ENCODE data around the gene CHRND. TPM values are rescaled to one million over a fixed set of nuclear protein-coding genes. Genes with fewer than 3 reads are reported as not detected.

CHRND gene
- total and polyA plus RNA-seq, 2 experiments from 2014 or later: 0.10 to 0.11 TPM

GRCh38 chr2:232523402-232523681, 2.6 kb upstream of the CHRND start:
- H3K4me2 ChIP-seq: peak overlapping the region; percentile 86
- Mint-ChIP-seq H3K9me3 (no peaks in the 10 kb centered on the region), H3K27me3 (ENCODE audit: insufficient read depth, low read depth, poor library complexity) (peaks cover 44% of the 10 kb centered on the region), H3K4me3 (peak overlapping the region; percentile 59), H3K4me1 (peaks cover 17% of the 10 kb centered on the region), H3K27ac (no peak overlapping the region), H3K36me3 (ENCODE audit: low read depth) (no peaks in the 10 kb centered on the region; the same call in 2 of the 3 replicates)
- peak overlapping the region; percentile 68 for H3K4me3 ChIP-seq
- no peaks in the 10 kb centered on the region for H3K79me2 ChIP-seq (replicated peaks; ENCODE audit: insufficient read depth)
- no peaks in the 10 kb centered on the region for H3K36me3 ChIP-seq (ENCODE audit: insufficient read depth)
- DNase-seq (ENCODE audit: low spot score) (no peak), ATAC-seq (peak; percentile 1; the same call in 2 of the 3 replicates)
- H3K27me3 ChIP-seq (ENCODE audit: insufficient read depth): peaks cover 44% of the 10 kb centered on the region
- H3F3A ChIP-seq (replicated peaks; ENCODE audit: low read depth): 0 out of 2 replicates have a peak, but pooled peaks cover 3% of the 10 kb centered on the region
- H3K27ac ChIP-seq (ENCODE audit: low read depth): no peak overlapping the region
- H2AFZ ChIP-seq: 0 out of 2 replicates have a peak overlapping the region, but pooled peaks have one; percentile 83
- TF ChIP-seq ZNF114 (CRISPR knock-in tag; IDR thresholded peaks at IDR 0.05): no peak
- TF ChIP-seq EZH2 (IDR thresholded peaks at IDR 0.05; ENCODE audit: low read depth, unreplicated experiment): peak; percentile 47
- H3K9me2 ChIP-seq (ENCODE audit: insufficient read depth): no peaks in the 10 kb centered on the region
- H4K20me1 ChIP-seq (replicated peaks; ENCODE audit: insufficient read depth): no peaks in the 10 kb centered on the region
- no peaks in the 10 kb centered on the region; the same call in 1 of the 2 replicates for H3K4me1 ChIP-seq (ENCODE audit: insufficient read depth)

- Mint-ChIP-seq H3K27me3 (ENCODE audit: insufficient read depth, low read depth, poor library complexity) (peaks cover 46% of the 10 kb centered on the region), H3K4me3 (peak overlapping the region; percentile 59), H3K27ac (no peak overlapping the region), H3K4me1 (peaks cover 14% of the 10 kb centered on the region), H3K36me3 (ENCODE audit: low read depth) (no peaks in the 10 kb centered on the region; the same call in 2 of the 3 replicates), H3K9me3 (no peaks in the 10 kb centered on the region)
- ATAC-seq (peak; percentile 70), DNase-seq (ENCODE audit: low spot score) (peak; percentile 95)
- Histone ChIP-seq H3K4me3 (peak overlapping the region; percentile 68), H3K27me3 (ENCODE audit: insufficient read depth) (peaks cover 44% of the 10 kb centered on the region), H2AFZ (peak overlapping the region; percentile 83; the same call in 1 of the 2 replicates), H3K9me2 (ENCODE audit: insufficient read depth) (no peaks in the 10 kb centered on the region), H3K79me2 (replicated peaks; ENCODE audit: insufficient read depth) (no peaks in the 10 kb centered on the region), H3K36me3 (ENCODE audit: insufficient read depth) (no peaks in the 10 kb centered on the region), H3K4me2 (peak overlapping the region; percentile 86), H4K20me1 (replicated peaks; ENCODE audit: insufficient read depth) (no peaks in the 10 kb centered on the region), H3F3A (replicated peaks; ENCODE audit: low read depth) (0 out of 2 replicates have a peak, but pooled peaks cover 3% of the 10 kb centered on the region), H3K4me1 (ENCODE audit: insufficient read depth) (no peaks in the 10 kb centered on the region; the same call in 1 of the 2 replicates), H3K27ac (ENCODE audit: low read depth) (no peak overlapping the region)
- TF ChIP-seq EZH2 (IDR thresholded peaks at IDR 0.05; ENCODE audit: low read depth, unreplicated experiment) (peak; percentile 40), REST (IDR thresholded peaks at IDR 0.05; ENCODE audit: unreplicated experiment) (no peak), CTCF (conservative IDR thresholded peaks at IDR 0.05; ENCODE audit: low read depth in 2 of 2) (peak; percentile 64 to 86)
Measured at GRCh38 chr2:232523682-232524597, 2.0 kb upstream of the CHRND start.

Measured in GM23338 (cell line).